RWPE1 (cell line): ENCODE results near the gene THSD8.

Experiments used
- CTCF ChIA-PET: fragments of 350-600 bp; sonication (Branson Sonifier 250); formaldehyde crosslinking; extraction: SDS; loops from one replicate; lab custom pipeline; 2021; lab: Yijun Ruan, JAX
- POLR2A ChIA-PET: fragments of 400-600 bp; formaldehyde crosslinking; extraction: SDS; loops from one replicate; lab custom pipeline; 2020; ENCODE audit warnings: antibody characterized with exemption; ENCODE audit not compliant: low non-redundant PET; lab: Yijun Ruan, JAX
- DNase-seq: peaks from one replicate; pipeline ENCODE4 v3.0.0; 2012; ENCODE audit warnings: low spot score
- H3K27ac ChIP-seq: fragments of 450-650 bp; 2 replicates; pipeline ENCODE4 v1.5.1; 2017
- CTCF ChIP-seq: fragments of 450-650 bp; conservative IDR thresholded peaks from 2 replicates; pipeline ENCODE4 v1.5.1; 2017; ENCODE audit warnings: low read depth, mild to moderate bottlenecking

THSD8 gene

GRCh38 chr19:12847159-12848139 is 45.6 kb downstream of the THSD8 start:
- TF ChIP-seq CTCF: peak; percentile 98
- DNase-seq: peak; percentile 85
- ChIA-PET CTCF (interaction anchor here (0.6 to 2.9 kb wide), 37 partner anchors 10 to 273 kb away, joined by 3 to 25 read pairs (median 4); partner anchors contain the start of genes BEST2, GCDH, RNASEH2A and SYCE2), POLR2A (interaction anchor here (0.7 kb wide), 1 partner anchor 11 kb away, joined by 3 read pairs; no protein-coding TSS in a partner anchor)
- H3K27ac ChIP-seq: no peak overlapping the region; the same call in 1 of the 2 replicates
